Effector memory CD4-positive, alpha-beta T cell (primary cell): ENCODE data around the gene MSI2.

Experiments used
- DNase-seq, 3 donors: peaks; one replicate each; pipeline ENCODE4 v3.0.0-alpha.2; 2020
- H3K27ac ChIP-seq: 2 replicates; pipeline ENCODE4 v1.7.0; 2013; ENCODE audit warnings: mild to moderate bottlenecking, low read length, moderate library complexity; ENCODE audit not compliant: insufficient read depth, poor library complexity, severe bottlenecking
- H3K27me3 ChIP-seq: replicated peaks from 2 replicates; pipeline ENCODE4 v1.7.0; 2013; ENCODE audit warnings: mild to moderate bottlenecking, low read length; ENCODE audit not compliant: insufficient read depth, control insufficient read depth, poor library complexity, severe bottlenecking
- H3K36me3 ChIP-seq: 2 replicates; pipeline ENCODE4 v1.7.0; 2013; ENCODE audit warnings: mild to moderate bottlenecking, low read length, moderate library complexity; ENCODE audit not compliant: control insufficient read depth, insufficient read depth
- H3K4me1 ChIP-seq: 2 replicates; pipeline ENCODE4 v1.7.0; 2013; ENCODE audit warnings: low read length, mild to moderate bottlenecking; ENCODE audit not compliant: control insufficient read depth, insufficient read depth, poor library complexity, severe bottlenecking
- H3K4me3 ChIP-seq: 2 replicates; pipeline ENCODE4 v1.7.0; 2013; ENCODE audit warnings: low read length, low read depth, mild to moderate bottlenecking; ENCODE audit not compliant: insufficient read depth, poor library complexity, severe bottlenecking
- H3K9me3 ChIP-seq: 2 replicates; pipeline ENCODE4 v1.7.0; 2013; ENCODE audit warnings: mild to moderate bottlenecking, low read length, moderate library complexity; ENCODE audit not compliant: control insufficient read depth

The MSI2 gene

DNA sequence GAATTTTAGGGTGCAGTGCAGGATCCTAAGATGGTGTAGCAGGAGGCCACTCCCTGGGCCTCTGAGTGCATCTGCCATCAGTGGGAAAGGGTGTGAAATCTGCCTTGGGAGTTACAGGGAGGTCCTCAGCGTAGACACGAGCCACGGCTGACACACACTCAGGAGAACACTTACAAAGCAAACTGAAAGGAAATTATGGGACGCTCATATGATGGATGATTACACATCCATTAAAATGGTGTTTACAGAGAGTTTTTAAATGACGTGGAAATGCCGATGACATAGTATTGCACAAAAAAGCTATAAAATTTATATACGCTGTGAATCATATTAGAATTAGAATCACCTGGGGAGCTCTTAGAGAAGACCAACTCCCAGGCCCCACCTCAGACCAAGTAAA, 313.5 kb downstream of the MSI2 start:
- H3K9me3 ChIP-seq: no peaks in the 10 kb centered on the region
- H3K4me1 ChIP-seq: no peaks in the 10 kb centered on the region
- H3K27me3 ChIP-seq: no peaks in the 10 kb centered on the region
- no peaks in the 10 kb centered on the region for H3K36me3 ChIP-seq
- no peak overlapping the region for H3K27ac ChIP-seq
- no peak for DNase-seq
- no peak overlapping the region for H3K4me3 ChIP-seq

DNA sequence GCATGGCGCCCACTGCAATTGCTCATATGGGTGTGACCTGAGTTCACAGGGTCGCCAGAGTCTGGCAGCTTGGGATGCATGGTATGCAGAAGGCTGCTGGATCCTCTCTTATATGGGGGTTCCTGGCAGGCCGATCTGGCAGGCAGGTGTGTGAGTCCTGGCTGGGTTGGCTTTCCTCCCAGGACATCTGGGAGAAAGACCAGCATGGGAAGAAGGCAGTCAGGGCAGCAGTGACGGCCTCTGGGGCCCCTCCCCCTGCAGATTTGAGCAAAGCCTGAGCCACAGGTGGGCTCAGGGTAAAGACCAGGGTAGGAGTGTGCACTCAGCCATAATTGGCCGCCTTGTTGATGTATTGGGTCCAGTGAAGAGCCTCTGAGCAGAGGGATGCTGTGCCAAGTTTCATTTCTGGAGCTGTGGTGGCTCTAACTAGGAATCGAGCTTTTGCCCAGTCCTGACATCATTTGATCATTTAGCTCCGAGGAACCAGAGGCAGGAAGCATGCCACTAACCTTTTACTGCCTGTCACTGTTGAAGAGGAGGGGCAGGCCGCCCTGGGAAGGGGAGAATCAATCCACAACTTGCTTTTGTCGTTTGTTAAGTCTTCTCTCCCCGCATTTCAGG, 314.5 kb downstream of the MSI2 start:
- no peaks in the 10 kb centered on the region for H3K36me3 ChIP-seq
- no peaks in the 10 kb centered on the region for H3K4me1 ChIP-seq
- no peak for DNase-seq
- no peak overlapping the region for H3K4me3 ChIP-seq
- no peaks in the 10 kb centered on the region for H3K27me3 ChIP-seq
- no peak overlapping the region for H3K27ac ChIP-seq
- H3K9me3 ChIP-seq: no peaks in the 10 kb centered on the region

DNA sequence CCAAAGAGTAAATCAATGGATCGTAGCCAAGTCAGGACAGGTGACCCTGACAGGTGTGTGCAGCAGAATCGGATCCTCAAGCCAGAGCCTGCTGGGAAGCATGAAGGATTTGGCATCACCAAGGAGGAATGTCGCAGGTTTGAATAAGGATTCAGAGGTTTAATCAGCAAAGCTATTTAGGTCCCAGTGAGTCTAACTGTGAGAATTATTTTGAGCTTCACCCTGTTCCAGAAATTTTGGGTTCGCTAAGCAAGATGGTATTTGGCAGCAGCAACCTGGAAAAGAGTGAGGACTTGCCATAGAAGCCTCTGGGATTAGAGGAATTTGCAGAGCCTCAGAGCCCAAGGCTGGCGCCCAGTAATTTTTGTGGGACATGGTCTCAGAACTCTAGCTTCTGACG, 315.7 kb downstream of the MSI2 start:
- no peaks in the 10 kb centered on the region for H3K27me3 ChIP-seq
- H3K9me3 ChIP-seq: no peaks in the 10 kb centered on the region
- no peak overlapping the region for H3K27ac ChIP-seq
- H3K4me3 ChIP-seq: no peak overlapping the region
- DNase-seq: no peak
- no peaks in the 10 kb centered on the region for H3K36me3 ChIP-seq
- no peaks in the 10 kb centered on the region for H3K4me1 ChIP-seq

DNA sequence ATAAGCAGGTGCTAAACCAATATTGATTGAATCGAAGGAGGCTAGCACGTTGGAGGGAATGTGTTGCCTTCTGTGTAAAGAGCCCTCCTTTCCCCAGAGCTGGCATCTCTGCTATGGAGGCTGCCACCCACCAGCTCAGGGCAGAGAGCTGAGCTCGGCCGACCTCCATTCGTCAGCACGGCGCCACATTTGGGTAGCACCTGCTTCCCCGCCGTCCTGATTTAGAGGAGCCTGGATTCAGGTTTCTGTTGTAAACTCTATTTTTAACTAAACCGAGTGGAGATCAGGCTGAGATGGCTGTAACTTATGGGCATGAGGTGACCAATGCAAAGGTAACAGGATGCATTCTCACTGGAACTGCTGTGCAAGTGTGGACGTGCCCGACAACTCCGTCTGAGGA, 316.3 kb downstream of the MSI2 start:
- Histone ChIP-seq H3K9me3 (no peaks in the 10 kb centered on the region), H3K36me3 (no peaks in the 10 kb centered on the region), H3K27me3 (no peaks in the 10 kb centered on the region), H3K27ac (no peak overlapping the region), H3K4me3 (no peak overlapping the region), H3K4me1 (no peaks in the 10 kb centered on the region)
- no peak for DNase-seq

DNA sequence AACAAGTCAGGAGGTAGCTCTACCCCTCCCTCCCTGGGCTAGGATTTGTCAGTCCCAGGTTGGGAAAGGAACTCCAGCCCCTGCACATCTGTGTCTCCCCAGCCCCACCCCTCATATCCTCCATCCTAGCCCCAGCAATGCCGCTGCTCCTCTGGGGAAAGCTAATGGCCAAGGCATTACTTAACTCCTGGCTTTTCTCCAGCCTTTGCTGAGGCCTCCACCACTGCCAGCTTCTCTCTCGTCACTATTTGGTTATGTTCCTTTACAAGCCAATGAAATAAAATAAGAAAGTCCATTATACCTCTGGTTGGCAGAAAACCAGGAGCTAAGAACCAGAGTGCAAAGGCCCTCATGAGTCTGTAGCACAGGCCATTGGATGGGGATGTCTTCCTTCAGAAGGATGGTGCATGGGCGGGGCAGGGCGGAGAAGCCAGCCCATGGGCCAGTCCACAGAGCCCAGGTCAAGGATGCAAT, 317.8 kb downstream of the MSI2 start:
- H3K4me3 ChIP-seq: no peak overlapping the region
- H3K27me3 ChIP-seq: no peaks in the 10 kb centered on the region
- H3K9me3 ChIP-seq: no peaks in the 10 kb centered on the region
- H3K4me1 ChIP-seq: no peaks in the 10 kb centered on the region
- no peak for DNase-seq
- H3K36me3 ChIP-seq: no peaks in the 10 kb centered on the region
- no peak overlapping the region for H3K27ac ChIP-seq

DNA sequence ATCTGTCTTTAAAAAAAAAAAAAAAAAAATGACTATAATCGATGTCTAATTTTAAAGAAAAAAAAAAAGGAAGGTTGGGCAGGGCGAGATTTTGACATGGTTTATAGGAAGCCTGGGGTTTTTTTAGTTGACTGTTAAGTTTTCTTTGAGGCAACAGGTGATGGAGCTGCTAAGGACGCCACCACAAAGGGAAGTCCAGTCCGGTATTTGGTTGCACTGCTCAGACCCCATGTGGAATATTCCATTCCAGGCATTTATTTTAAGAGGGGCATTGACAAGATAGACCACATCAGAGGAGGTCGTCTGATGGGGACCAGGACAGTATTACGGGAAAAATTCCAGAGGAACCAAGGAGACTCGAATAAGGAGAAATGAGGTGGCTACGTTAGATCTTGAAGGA, 320.4 kb downstream of the MSI2 start:
- no peaks in the 10 kb centered on the region for H3K4me1 ChIP-seq
- no peak overlapping the region for H3K4me3 ChIP-seq
- H3K27ac ChIP-seq: no peak overlapping the region
- H3K36me3 ChIP-seq: no peaks in the 10 kb centered on the region
- no peaks in the 10 kb centered on the region for H3K9me3 ChIP-seq
- H3K27me3 ChIP-seq: no peaks in the 10 kb centered on the region
- no peak for DNase-seq

DNA sequence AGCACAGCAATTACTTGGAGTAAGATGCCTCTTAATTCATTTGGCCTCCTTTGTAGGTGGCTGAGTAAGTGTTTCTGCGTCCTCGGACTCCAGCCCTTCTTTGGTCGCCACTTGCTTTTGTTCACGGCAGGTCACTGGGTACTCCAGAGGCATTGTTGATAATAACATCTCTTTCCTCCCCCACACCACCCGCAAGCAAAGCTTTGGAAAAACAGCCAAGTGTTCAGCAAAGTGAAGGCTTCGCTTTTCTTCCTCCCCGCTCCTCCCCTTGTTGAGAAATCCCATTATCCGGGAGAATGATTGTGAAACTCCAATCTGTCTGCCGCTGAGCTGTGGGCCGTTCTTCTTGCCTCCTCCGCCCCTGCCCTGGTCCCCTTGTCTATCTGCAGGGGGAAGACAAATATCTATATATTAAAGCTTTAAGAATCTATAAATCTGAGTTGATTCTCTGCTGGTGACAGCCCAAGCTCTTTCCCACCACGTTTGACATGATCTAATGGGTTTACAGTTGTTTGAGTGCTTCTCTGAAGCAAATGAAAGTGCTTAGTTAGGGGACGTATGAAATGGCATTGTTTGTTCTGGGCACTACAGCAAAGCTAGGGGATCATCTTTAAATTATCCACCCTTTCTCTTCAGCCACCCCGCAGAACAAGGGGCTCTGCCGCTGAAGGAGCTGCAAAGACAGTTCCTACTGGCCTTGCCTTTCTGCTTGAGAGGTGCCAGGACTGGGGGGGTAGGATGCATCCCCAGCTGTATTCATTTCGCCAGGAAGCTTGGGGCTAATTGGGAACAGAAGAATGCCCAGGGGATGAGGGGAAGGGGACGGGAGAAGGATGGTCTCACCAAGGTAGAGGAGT, 321.7 kb downstream of the MSI2 start:
- H3K4me3 ChIP-seq: no peak overlapping the region
- no peaks in the 10 kb centered on the region for H3K9me3 ChIP-seq
- DNase-seq: no peak
- H3K27me3 ChIP-seq: no peaks in the 10 kb centered on the region
- no peaks in the 10 kb centered on the region for H3K36me3 ChIP-seq
- H3K4me1 ChIP-seq: no peaks in the 10 kb centered on the region
- no peak overlapping the region for H3K27ac ChIP-seq

DNA sequence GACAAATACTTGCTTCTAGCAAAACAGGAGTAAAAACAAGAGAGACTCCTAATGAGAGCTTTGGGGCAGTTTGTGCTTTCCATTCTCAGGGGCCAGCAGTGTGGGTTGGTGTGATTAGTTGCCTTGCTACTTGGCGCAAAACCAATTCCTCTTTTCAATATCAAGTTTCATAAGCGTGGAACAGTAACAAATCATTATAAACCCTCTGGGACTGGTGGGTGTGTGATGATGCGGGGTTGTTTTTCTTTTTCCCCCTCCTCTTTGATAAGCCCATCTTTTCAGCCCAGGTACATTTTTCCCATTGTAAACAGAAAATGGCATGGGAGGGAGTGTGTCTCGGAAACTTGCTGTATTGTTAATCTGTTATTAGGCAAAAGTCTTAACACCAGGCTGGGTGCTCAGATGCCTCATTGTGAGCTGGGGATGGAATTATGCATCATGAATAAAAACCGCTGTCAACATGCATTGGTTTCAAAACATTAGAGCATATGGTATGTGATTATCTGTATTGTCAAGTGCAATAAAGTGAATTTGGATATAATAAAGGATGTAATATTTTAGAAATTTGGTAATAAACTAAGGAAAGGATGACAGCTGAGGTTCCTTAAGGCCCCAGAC, 322.4 kb downstream of the MSI2 start:
- Histone ChIP-seq H3K27ac (no peak overlapping the region), H3K36me3 (no peaks in the 10 kb centered on the region), H3K4me3 (no peak overlapping the region), H3K4me1 (no peaks in the 10 kb centered on the region), H3K9me3 (no peaks in the 10 kb centered on the region), H3K27me3 (no peaks in the 10 kb centered on the region)
- DNase-seq: no peak

DNA sequence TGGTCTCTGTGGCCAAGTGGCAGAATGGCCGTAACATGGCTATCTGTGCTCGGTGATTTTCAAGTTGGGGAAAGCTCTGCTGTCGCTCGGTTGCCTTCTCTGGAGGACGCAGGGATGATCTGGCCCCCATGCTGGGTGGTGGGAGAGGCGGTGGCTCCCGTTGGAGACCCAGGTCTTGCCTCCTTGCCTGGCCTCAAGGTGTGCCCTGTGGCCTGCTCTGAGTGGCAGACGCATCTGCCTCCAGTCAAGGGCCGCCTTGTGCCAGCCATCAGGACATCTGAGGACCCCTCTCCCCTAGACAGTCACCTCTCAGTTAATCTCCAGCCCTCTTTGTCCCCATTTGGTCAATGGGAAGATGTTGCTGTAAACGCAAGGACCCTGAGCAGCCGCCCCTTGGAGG, 322.9 kb downstream of the MSI2 start:
- Histone ChIP-seq H3K4me3 (no peak overlapping the region), H3K9me3 (no peaks in the 10 kb centered on the region), H3K36me3 (no peaks in the 10 kb centered on the region), H3K27me3 (no peaks in the 10 kb centered on the region), H3K27ac (no peak overlapping the region), H3K4me1 (no peaks in the 10 kb centered on the region)
- DNase-seq: no peak
